ENCODE measurements around the gene ZNF429.

DNA sequence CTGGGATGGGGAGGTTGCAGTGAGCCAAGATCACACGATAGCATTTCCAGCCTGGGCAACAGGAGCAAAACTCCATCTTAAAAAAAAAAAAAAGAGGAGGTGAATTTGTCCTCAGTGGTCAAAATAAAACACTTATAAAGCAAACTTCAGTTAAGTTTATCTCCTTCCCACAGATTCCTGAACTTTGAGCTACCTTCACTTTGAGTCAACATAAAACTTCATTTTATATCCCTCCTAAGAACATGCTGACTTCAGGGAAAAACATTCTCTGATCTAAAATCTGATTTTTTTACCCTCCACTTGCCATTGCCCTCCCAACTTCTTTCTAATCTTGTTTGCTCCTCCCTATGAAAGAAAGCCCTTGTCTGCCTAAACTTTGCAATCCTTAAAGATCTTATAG is 59.0 kb downstream of the ZNF429 start:
- TF ChIP-seq, protein P1, sequence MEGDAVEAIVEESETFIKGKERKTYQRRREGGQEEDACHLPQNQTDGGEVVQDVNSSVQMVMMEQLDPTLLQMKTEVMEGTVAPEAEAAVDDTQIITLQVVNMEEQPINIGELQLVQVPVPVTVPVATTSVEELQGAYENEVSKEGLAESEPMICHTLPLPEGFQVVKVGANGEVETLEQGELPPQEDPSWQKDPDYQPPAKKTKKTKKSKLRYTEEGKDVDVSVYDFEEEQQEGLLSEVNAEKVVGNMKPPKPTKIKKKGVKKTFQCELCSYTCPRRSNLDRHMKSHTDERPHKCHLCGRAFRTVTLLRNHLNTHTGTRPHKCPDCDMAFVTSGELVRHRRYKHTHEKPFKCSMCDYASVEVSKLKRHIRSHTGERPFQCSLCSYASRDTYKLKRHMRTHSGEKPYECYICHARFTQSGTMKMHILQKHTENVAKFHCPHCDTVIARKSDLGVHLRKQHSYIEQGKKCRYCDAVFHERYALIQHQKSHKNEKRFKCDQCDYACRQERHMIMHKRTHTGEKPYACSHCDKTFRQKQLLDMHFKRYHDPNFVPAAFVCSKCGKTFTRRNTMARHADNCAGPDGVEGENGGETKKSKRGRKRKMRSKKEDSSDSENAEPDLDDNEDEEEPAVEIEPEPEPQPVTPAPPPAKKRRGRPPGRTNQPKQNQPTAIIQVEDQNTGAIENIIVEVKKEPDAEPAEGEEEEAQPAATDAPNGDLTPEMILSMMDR (IDR thresholded peaks at IDR 0.05; ENCODE audit: poor library complexity): no peak
- no peak for TF ChIP-seq EZH2 (IDR thresholded peaks at IDR 0.05; ENCODE audit: borderline replicate concordance)

All from hepatocyte (in vitro differentiated cells).